Stomach (tissue), 9 donors: ENCODE data around the gene PTPN4. TPM values are rescaled to one million over a fixed set of nuclear protein-coding genes. Genes with fewer than 3 reads are reported as not detected.

Experiments
- DNase-seq, 2 donors: peaks; one replicate each; pipeline versions ENCODE4 v3.0.0 to v3.0.0-alpha.2; 2013 to 2019
- H3K27ac ChIP-seq, 5 donors: fragments of 200-600 bp in 4 of 5; sonication (generic) in 4 of 5; one replicate each; pipeline ENCODE4 v1.5.1; 2013 to 2019; ENCODE audit warnings: mild to moderate bottlenecking in 1 of 5, moderate library complexity in 1 of 5
- H3K27me3 ChIP-seq, 3 donors: fragments of 200-600 bp; sonication (generic); one replicate each; pipeline ENCODE4 v1.5.1; 2017 to 2019; ENCODE audit warnings: mixed run types in 1 of 3
- H3K36me3 ChIP-seq, 4 donors: fragments of 200-600 bp; sonication (generic); 1 replicate in 3 of 4; 2 replicates in 1 of 4; pipeline ENCODE4 v1.5.1; 2016 to 2019
- H3K4me1 ChIP-seq, 4 donors: fragments of 200-600 bp; sonication (generic); one replicate each; pipeline ENCODE4 v1.5.1; 2016 to 2019
- H3K4me3 ChIP-seq, 4 donors: fragments of 200-600 bp; sonication (generic) in 3 of 4; one replicate each; pipeline ENCODE4 v1.5.1; 2016 to 2019; ENCODE audit warnings: mild to moderate bottlenecking in 1 of 4
- H3K9me3 ChIP-seq, 4 donors: fragments of 200-600 bp; sonication (generic); one replicate each; pipeline ENCODE4 v1.5.1; 2016 to 2019
- EP300 ChIP-seq: sonication (generic); formaldehyde crosslinking; IDR thresholded peaks from one replicate; pipeline ENCODE4 v1.6.1; 2017; ENCODE audit warnings: antibody characterized with exemption
- POLR2A ChIP-seq, 4 donors: fragments of 450-650 bp; IDR thresholded peaks; one replicate each; pipeline ENCODE4 v1.6.1; 2016; ENCODE audit warnings: antibody characterized with exemption in 4 of 4, control low read depth in 2 of 4, mild to moderate bottlenecking in 1 of 4, moderate library complexity in 1 of 4
- POLR2AphosphoS5 ChIP-seq, 3 donors: sonication (generic); formaldehyde crosslinking; IDR thresholded peaks; one replicate each; pipeline ENCODE4 v1.6.1; 2016; ENCODE audit warnings: antibody characterized with exemption in 3 of 3
- WGBS, 5 donors: extraction: QIAGEN DNeasy Blood & Tissue Kit in 3 of 5; methylation state at CpG; one replicate each; pipeline versions ENCODE4 v1.1.5 to v1.1.7; 2013 to 2018; 5-methylcytosine and 5-hydroxymethylcytosine counted together
- intact Hi-C: fragments of 100-400 bp; cut with DNase I; formaldehyde crosslinking; loops from one replicate; pipeline ENCODE4 v1.15.1; 2023; ENCODE audit warnings: low total_unique reads
- polyA plus RNA-seq, 3 donors: library from polyadenylated mRNA; stranded (reverse); fragments of 200-250 nt; gene quantifications; one replicate each; pipeline ENCODE4 v1.2.3, GENCODE V29; 2013
- total RNA-seq, 5 donors: library from RNA; depleted of rRNA; stranded (reverse); fragments of >200 nt; gene quantifications; one replicate each; pipeline versions ENCODE4 v1.1.0 to v1.2.3, GENCODE V29; 2014 to 2016
- TF ChIP-seq, protein P1 (sequence below), 7 experiments: fragments of 450-650 bp in 4 of 7; fragments of 200-600 bp in 3 of 7; sonication (generic) in 3 of 7; IDR thresholded peaks; one replicate each; pipeline ENCODE4 v1.5.1; 2016 to 2019; ENCODE audit warnings: antibody characterized with exemption in 7 of 7, control low read depth in 2 of 7, mild to moderate bottlenecking in 1 of 7
- donor health status: healthy with polysubstance abuse.
- donor health status: Bipolar disorder and iron deficiency.
- donor health status: healthy.

The PTPN4 gene
- total and polyA plus RNA-seq, 8 donors, result 2.9 to 450 (median 18.8) TPM

DNA sequence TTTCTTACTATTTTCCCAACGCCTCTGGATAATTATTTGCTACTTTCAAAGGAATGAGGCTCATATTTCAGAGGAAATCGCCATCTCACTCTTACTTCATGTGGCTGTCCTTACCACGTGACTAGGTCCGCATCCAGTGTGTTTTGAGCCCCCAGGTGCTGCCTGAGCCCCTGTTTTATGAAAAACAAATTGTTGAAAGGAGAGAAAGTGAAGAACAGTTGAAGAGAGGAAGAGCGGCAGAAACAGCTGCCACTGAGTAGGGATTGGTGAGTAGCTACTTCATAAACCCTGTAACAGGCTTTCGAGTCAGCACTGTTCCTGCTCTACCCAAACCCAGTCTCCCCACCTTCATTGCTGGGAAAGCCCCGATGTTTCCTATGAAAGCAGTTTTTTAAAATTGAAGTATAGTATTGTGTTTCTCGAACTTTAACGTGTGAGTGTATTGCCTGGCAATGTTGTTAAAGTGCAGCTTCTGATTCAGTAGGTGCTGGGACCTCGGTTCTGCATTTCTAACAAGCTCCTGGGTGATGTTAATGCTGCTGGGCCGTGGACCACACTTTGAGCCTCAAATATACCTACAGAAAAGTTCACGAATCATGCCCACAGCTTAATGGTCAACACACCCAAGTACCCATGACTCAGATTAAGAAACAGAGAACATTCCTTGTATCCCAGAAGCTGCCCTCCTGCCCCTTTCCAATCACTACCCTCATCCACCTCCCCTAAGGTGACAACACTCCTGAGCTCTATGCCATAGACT, 41.0 kb upstream of the PTPN4 start:
- H3K4me3 ChIP-seq, result no peak overlapping the region
- H3K36me3 ChIP-seq, result no peaks in the 10 kb centered on the region
- no peaks in the 10 kb centered on the region for H3K9me3 ChIP-seq
- TF ChIP-seq EP300 (no peak), POLR2AphosphoS5 (IDR thresholded peaks at IDR 0.05) (no peak)
- H3K27ac ChIP-seq, result no peak overlapping the region
- intact Hi-C loops, result no loop called here
- 78 to 83% (median 82%) methylated on average over 12 of the region's 12 CpGs for WGBS, 5 donors
- peaks cover 0 to 13% (median 0%) of the 10 kb centered on the region in 3 donors for H3K27me3 ChIP-seq
- peaks cover 0 to 3% (median 0%) of the 10 kb centered on the region in 4 donors for H3K4me1 ChIP-seq
- no peak for DNase-seq

DNA sequence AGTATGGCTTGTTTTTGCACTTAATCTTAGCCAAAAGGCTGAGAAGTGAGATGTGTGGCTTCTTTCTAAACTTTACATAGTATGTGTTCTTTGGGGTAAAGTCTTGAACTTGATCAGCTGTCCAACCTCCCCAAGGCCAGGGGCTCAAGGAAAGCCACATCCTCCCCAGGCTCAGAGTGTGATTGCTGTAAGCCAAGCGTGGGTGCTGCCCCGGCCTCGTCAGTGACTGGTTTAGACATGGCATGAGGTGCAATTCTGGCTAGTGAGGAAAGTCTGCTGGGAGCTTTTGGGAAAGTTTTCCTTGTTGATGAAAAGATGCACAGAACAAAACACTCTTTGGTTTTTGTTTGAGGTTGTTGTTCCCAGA, 40.5 kb upstream of the PTPN4 start:
- no peak for TF ChIP-seq POLR2AphosphoS5 (IDR thresholded peaks at IDR 0.05)
- no peak for TF ChIP-seq EP300
- TF ChIP-seq, protein P1, sequence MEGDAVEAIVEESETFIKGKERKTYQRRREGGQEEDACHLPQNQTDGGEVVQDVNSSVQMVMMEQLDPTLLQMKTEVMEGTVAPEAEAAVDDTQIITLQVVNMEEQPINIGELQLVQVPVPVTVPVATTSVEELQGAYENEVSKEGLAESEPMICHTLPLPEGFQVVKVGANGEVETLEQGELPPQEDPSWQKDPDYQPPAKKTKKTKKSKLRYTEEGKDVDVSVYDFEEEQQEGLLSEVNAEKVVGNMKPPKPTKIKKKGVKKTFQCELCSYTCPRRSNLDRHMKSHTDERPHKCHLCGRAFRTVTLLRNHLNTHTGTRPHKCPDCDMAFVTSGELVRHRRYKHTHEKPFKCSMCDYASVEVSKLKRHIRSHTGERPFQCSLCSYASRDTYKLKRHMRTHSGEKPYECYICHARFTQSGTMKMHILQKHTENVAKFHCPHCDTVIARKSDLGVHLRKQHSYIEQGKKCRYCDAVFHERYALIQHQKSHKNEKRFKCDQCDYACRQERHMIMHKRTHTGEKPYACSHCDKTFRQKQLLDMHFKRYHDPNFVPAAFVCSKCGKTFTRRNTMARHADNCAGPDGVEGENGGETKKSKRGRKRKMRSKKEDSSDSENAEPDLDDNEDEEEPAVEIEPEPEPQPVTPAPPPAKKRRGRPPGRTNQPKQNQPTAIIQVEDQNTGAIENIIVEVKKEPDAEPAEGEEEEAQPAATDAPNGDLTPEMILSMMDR (IDR thresholded peaks at IDR 0.05), result no peak
- no peak for TF ChIP-seq POLR2A (IDR thresholded peaks at IDR 0.05)
- Histone ChIP-seq H3K4me1 (no peaks in the 10 kb centered on the region), H3K27ac (no peak overlapping the region), H3K4me3 (no peak overlapping the region), H3K9me3 (no peaks in the 10 kb centered on the region), H3K27me3 (peaks cover 0 to 13% (median 0%) of the 10 kb centered on the region in 3 donors), H3K36me3 (no peaks in the 10 kb centered on the region)
- 88 to 96% (median 92%) methylated on average over 3 of the region's 3 CpGs for WGBS, 5 donors
- intact Hi-C loops, result no loop called here
- no peak for DNase-seq

DNA sequence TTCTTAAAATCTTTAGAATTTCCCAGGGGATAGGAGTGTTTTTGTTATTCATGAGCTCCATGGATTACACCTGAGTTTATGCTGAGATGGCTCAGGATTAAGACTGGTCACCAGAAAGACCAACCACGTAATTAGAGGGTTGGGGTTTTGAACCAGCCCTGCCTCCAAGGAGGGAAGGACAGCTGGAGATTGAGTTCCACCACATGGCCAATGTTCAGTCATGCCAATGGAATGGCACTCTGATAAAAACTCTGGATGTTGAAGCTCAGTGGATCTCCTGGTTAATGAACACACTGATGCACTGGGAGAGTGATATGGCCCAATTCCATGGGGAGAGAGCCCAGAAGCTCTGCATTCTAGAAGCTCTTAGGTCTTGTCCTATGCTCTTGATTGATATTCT, 38.7 kb upstream of the PTPN4 start:
- H3K27me3 ChIP-seq, result peaks cover 0 to 1% (median 0%) of the 10 kb centered on the region in 3 donors
- intact Hi-C loops, result no loop called here
- WGBS, 5 donors, result 82 to 94% (median 90%) methylated on average over 1 of the region's 1 CpG
- H3K27ac ChIP-seq, result no peak overlapping the region
- no peaks in the 10 kb centered on the region for H3K4me1 ChIP-seq
- no peak for TF ChIP-seq POLR2A (IDR thresholded peaks at IDR 0.05)
- TF ChIP-seq, protein P1 (IDR thresholded peaks at IDR 0.05), result no peak
- no peak for TF ChIP-seq EP300
- no peak for TF ChIP-seq POLR2AphosphoS5 (IDR thresholded peaks at IDR 0.05)
- H3K36me3 ChIP-seq, result no peaks in the 10 kb centered on the region
- H3K4me3 ChIP-seq, result no peak overlapping the region
- no peak for DNase-seq
- H3K9me3 ChIP-seq, result no peaks in the 10 kb centered on the region

DNA sequence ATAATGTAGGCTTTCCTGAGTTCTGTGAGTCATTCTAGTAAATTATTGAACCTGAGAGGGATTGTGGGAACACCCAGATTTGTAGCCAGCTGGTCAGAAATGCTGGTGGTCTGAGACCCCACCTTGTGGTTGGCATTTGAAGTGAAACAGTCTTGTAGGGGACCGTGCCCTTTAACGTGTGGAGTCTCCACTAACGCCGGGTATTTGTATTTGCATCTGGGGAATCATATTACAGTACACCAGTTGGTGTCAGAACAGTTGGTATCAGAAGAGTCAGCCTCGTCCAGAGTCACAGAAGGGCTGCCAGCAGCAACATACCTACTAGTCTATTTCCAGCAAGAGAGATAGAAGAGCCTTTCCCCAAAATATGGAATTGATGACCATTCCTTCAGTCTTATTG, 38.3 kb upstream of the PTPN4 start:
- no peak overlapping the region for H3K27ac ChIP-seq
- no peaks in the 10 kb centered on the region for H3K27me3 ChIP-seq
- WGBS, 5 donors, result 43 to 76% (median 57%) methylated on average over 5 of the region's 5 CpGs
- H3K4me1 ChIP-seq, result no peaks in the 10 kb centered on the region
- intact Hi-C loops, result no loop called here
- no peaks in the 10 kb centered on the region for H3K9me3 ChIP-seq
- TF ChIP-seq, protein P1 (IDR thresholded peaks at IDR 0.05), result no peak
- TF ChIP-seq POLR2AphosphoS5 (IDR thresholded peaks at IDR 0.05), result no peak
- TF ChIP-seq POLR2A (IDR thresholded peaks at IDR 0.05), result no peak
- TF ChIP-seq EP300, result no peak
- H3K36me3 ChIP-seq, result no peaks in the 10 kb centered on the region
- no peak overlapping the region for H3K4me3 ChIP-seq
- no peak for DNase-seq

DNA sequence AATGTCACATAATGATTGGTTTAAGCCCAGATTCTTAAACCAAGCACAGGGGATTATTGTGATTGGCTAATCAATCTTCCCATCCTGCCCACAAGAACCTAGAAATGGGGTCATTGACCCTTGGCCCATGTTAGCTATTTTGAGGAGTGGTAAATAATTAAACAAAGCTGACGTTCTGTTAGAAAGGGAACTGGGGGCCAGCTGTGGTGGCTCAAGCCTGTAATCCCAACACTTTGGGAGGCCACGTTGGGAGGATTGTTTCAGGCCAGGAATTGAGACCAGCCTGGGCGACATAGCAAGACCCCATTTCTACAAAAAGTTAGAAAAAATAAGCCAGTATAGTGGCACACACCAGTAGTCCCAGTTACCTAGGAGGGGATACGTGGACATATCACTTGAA, 37.8 kb upstream of the PTPN4 start:
- Histone ChIP-seq H3K4me3 (no peak overlapping the region), H3K9me3 (no peaks in the 10 kb centered on the region), H3K27me3 (no peaks in the 10 kb centered on the region), H3K36me3 (no peaks in the 10 kb centered on the region), H3K4me1 (no peaks in the 10 kb centered on the region), H3K27ac (no peak overlapping the region)
- 73 to 82% (median 77%) methylated on average over 4 of the region's 4 CpGs for WGBS, 5 donors
- TF ChIP-seq POLR2A (IDR thresholded peaks at IDR 0.05), result no peak
- DNase-seq, result no peak
- intact Hi-C loops, result no loop called here
